Esophagus muscularis mucosa (tissue), 4 donors: ENCODE data around the gene SPATA13.

Source experiments
- EP300 ChIP-seq: sonication (generic); formaldehyde crosslinking; IDR thresholded peaks from one replicate; pipeline ENCODE4 v1.6.1; 2017; ENCODE audit warnings: antibody characterized with exemption
- POLR2A ChIP-seq: fragments of 450-650 bp; IDR thresholded peaks from one replicate; pipeline ENCODE4 v1.6.1; 2017; ENCODE audit warnings: antibody characterized with exemption, moderate library complexity, mild to moderate bottlenecking, low read depth
- POLR2AphosphoS5 ChIP-seq, 2 donors: sonication (generic); formaldehyde crosslinking; IDR thresholded peaks; one replicate each; pipeline ENCODE4 v1.6.1; 2017; ENCODE audit warnings: antibody characterized with exemption in 2 of 2
- TF ChIP-seq, protein P1 (sequence below), 3 experiments: fragments of 200-600 bp in 2 of 3; fragments of 450-650 bp in 1 of 3; sonication (generic) in 2 of 3; IDR thresholded peaks; one replicate each; pipeline ENCODE4 v1.5.1; 2017 to 2019; ENCODE audit warnings: antibody characterized with exemption in 3 of 3, mild to moderate bottlenecking in 2 of 3, moderate library complexity in 1 of 3

GRCh38 chr13:24272452-24273161 lies 112.1 kb downstream of the SPATA13 start:
- TF ChIP-seq, protein P1, sequence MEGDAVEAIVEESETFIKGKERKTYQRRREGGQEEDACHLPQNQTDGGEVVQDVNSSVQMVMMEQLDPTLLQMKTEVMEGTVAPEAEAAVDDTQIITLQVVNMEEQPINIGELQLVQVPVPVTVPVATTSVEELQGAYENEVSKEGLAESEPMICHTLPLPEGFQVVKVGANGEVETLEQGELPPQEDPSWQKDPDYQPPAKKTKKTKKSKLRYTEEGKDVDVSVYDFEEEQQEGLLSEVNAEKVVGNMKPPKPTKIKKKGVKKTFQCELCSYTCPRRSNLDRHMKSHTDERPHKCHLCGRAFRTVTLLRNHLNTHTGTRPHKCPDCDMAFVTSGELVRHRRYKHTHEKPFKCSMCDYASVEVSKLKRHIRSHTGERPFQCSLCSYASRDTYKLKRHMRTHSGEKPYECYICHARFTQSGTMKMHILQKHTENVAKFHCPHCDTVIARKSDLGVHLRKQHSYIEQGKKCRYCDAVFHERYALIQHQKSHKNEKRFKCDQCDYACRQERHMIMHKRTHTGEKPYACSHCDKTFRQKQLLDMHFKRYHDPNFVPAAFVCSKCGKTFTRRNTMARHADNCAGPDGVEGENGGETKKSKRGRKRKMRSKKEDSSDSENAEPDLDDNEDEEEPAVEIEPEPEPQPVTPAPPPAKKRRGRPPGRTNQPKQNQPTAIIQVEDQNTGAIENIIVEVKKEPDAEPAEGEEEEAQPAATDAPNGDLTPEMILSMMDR (IDR thresholded peaks at IDR 0.05): no peak
- TF ChIP-seq POLR2A: no peak
- TF ChIP-seq POLR2AphosphoS5 (IDR thresholded peaks at IDR 0.05): no peak
- TF ChIP-seq EP300: no peak
